Measurements from ENCODE around the gene ANTXRL. TPM values are rescaled to one million over a fixed set of nuclear protein-coding genes. Genes with fewer than 3 reads are reported as not detected.

Gene ANTXRL
- total and polyA plus RNA-seq, 4 donors, result 0.06 TPM; not detected in 3

DNA sequence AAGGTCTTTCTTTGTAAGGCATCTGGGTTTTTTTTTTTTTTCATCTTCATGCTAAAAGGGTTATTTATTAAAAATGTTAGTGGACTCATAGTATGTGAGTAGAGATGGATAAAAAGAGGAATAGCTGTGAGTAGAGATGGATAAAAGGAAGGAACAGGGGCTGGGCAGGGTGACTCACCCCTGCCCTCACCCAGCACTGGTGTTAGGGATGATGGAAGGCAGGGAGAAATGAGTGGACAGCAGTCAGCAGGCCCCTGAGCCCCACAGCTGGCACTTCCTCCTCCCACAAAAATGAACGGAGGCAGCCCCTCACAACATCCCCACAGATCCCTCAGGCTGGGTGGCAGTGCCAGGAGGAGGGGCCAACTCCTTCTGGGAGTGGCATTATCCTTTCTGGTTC is 39.3 kb downstream of the ANTXRL start (continued):
- TF ChIP-seq, protein P1, sequence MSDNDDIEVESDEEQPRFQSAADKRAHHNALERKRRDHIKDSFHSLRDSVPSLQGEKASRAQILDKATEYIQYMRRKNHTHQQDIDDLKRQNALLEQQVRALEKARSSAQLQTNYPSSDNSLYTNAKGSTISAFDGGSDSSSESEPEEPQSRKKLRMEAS (IDR thresholded peaks at IDR 0.05), result no peak
- TF ChIP-seq JUND (IDR thresholded peaks at IDR 0.05), result no peak
- TF ChIP-seq TAF1 (conservative IDR thresholded peaks at IDR 0.05), result no peak

DNA sequence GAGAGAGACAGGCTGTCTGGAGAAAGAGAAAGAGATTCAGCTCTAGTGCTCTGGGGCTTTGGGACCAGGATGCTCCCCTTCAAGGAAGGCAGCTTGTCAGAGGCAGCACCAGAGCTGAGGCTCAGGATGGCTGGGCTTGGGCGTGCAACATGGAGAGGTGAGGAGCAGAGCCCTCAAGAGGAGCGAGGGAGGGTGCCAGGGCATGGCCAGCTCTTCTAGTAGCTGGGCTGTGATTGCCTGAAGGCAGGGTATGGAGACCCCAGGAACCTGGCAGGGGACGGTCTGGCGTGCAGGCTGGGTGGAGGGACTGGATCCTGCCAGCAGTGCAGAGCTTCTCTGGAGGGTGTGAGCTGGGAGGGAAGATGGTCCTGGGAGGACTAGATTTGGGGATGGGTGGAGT is 40.2 kb downstream of the ANTXRL start:
- WGBS, result 93% methylated on average over 4 of the region's 4 CpGs
- Histone ChIP-seq H3K36me3 (ENCODE audit: control insufficient read depth in 4 of 4, insufficient read depth in 3 of 4, low read depth in 1 of 4, low read length in 3 of 4) (no peaks in the 10 kb centered on the region), H3K9ac (ENCODE audit: low read depth in 1 of 2, low read length in 2 of 2) (no peak overlapping the region), H3K27me3 (ENCODE audit: control insufficient read depth in 4 of 4, insufficient read depth in 4 of 4, low read length in 3 of 4) (peaks cover 0 to 3% (median 0%) of the 10 kb centered on the region in 4 donors), H3K4me1 (ENCODE audit: control insufficient read depth in 4 of 4, insufficient read depth in 4 of 4, low read length in 3 of 4) (no peaks in the 10 kb centered on the region), H3K9me3 (ENCODE audit: control insufficient read depth in 4 of 4, low read length in 3 of 4) (no peaks in the 10 kb centered on the region), H3K4me3 (ENCODE audit: low read depth in 1 of 3, low read length in 3 of 3) (no peak overlapping the region), H3K27ac (ENCODE audit: low read depth in 1 of 2, low read length in 2 of 2) (no peak overlapping the region)
- TF ChIP-seq, protein P2, sequence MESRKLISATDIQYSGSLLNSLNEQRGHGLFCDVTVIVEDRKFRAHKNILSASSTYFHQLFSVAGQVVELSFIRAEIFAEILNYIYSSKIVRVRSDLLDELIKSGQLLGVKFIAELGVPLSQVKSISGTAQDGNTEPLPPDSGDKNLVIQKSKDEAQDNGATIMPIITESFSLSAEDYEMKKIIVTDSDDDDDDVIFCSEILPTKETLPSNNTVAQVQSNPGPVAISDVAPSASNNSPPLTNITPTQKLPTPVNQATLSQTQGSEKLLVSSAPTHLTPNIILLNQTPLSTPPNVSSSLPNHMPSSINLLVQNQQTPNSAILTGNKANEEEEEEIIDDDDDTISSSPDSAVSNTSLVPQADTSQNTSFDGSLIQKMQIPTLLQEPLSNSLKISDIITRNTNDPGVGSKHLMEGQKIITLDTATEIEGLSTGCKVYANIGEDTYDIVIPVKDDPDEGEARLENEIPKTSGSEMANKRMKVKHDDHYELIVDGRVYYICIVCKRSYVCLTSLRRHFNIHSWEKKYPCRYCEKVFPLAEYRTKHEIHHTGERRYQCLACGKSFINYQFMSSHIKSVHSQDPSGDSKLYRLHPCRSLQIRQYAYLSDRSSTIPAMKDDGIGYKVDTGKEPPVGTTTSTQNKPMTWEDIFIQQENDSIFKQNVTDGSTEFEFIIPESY (IDR thresholded peaks at IDR 0.05), result no peak
- TF ChIP-seq GABPA (IDR thresholded peaks at IDR 0.05 in 1 of 2, conservative IDR thresholded peaks at IDR 0.05 in 1 of 2), result no peak
- no peak for TF ChIP-seq NR2F2 (IDR thresholded peaks at IDR 0.05)
- TF ChIP-seq YY1 (IDR thresholded peaks at IDR 0.05), result no peak
- no peak for TF ChIP-seq RXRA (IDR thresholded peaks at IDR 0.05)
- no peak for TF ChIP-seq RAD21 (IDR thresholded peaks at IDR 0.05)
- no peak for DNase-seq (ENCODE audit: low spot score)

DNA sequence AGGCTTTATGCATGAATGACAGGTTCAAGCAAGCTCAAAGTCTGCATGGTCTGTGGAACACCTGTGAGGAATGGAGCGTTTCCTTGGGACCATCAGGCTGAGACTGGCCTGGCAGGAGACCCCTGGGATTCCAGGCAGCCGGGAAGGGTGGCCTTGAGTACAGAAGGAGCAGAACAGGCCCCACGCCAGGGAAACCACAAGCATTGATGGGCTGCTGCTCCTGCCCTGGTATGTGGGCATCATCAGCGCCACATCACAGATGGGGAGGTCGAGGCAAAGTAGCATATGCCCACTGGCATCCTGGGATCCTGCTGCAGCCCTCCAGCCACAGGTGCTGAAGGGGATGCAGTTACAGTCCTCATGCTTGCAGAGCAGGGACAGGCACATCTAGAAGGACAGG is 40.9 kb downstream of the ANTXRL start:
- Histone ChIP-seq H3K9me3 (ENCODE audit: control insufficient read depth in 4 of 4, low read length in 3 of 4) (no peaks in the 10 kb centered on the region), H3K4me3 (ENCODE audit: low read depth in 1 of 3, low read length in 3 of 3) (no peak overlapping the region), H3K4me1 (ENCODE audit: control insufficient read depth in 4 of 4, insufficient read depth in 4 of 4, low read length in 3 of 4) (no peaks in the 10 kb centered on the region), H3K9ac (ENCODE audit: low read depth in 1 of 2, low read length in 2 of 2) (no peak overlapping the region), H3K27ac (ENCODE audit: low read depth in 1 of 2, low read length in 2 of 2) (no peak overlapping the region), H3K27me3 (ENCODE audit: control insufficient read depth in 4 of 4, insufficient read depth in 4 of 4, low read length in 3 of 4) (peaks cover 0 to 3% (median 0%) of the 10 kb centered on the region in 4 donors), H3K36me3 (ENCODE audit: control insufficient read depth in 4 of 4, insufficient read depth in 3 of 4, low read depth in 1 of 4, low read length in 3 of 4) (no peaks in the 10 kb centered on the region)
- WGBS, result 85% methylated on average over 5 of the region's 5 CpGs
- TF ChIP-seq FOXA1 (IDR thresholded peaks at IDR 0.05), result no peak
- no peak for DNase-seq (ENCODE audit: low spot score)

DNA sequence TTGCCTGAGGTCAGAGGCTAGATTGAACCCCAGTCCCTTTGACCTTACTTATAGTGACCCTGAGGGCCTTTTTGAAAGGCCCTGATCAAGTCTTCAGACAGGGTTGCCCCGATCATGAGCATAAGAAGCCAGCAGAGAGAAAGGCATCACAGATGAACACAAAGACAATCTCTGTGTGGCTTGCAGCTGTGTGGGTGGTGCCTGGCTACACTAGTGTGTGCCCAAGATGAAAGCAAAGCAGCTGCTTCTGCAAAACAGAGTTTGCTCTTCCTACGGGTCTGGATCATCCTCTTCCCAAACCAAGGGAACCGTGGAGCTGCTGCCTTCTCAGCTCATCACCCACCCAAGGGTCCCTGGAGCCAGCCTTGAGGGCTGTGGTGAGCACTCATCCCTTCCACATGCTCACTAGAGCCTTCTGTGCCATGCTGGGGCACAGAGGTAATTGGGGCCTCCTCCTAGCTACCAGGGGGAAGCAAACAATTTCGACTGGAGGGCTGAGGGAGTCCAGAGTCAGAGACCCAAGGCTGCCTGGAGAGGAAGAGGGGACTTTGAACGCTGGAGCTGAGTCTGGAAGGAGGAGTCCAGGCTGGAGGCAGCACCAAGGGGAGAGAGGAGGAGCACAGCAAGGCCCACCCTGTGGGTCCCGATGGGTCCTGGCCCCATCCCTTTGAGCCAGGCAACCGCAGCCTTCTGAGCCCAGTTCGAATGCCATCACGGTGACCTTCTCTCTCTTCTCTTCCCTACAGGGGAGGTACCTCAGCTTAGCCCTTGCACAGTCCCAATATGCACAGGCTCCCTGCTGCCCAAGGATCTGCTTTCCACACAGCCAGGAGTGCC is 42.3 kb downstream of the ANTXRL start:
- no peaks in the 10 kb centered on the region for H3K36me3 ChIP-seq (ENCODE audit: control insufficient read depth in 4 of 4, insufficient read depth in 3 of 4, low read depth in 1 of 4, low read length in 3 of 4)
- TF ChIP-seq FOXA2 (IDR thresholded peaks at IDR 0.05), result no peak
- H3K27ac ChIP-seq (ENCODE audit: low read depth in 1 of 2, low read length in 2 of 2), result no peak overlapping the region
- H3K9ac ChIP-seq (ENCODE audit: low read depth in 1 of 2, low read length in 2 of 2), result no peak overlapping the region
- H3K9me3 ChIP-seq (ENCODE audit: control insufficient read depth in 4 of 4, low read length in 3 of 4), result no peaks in the 10 kb centered on the region
- DNase-seq (ENCODE audit: low spot score), result no peak
- 73% methylated on average over 9 of the region's 9 CpGs for WGBS
- no peak overlapping the region for H3K4me3 ChIP-seq (ENCODE audit: low read depth in 1 of 3, low read length in 3 of 3)
- H3K27me3 ChIP-seq (ENCODE audit: control insufficient read depth in 4 of 4, insufficient read depth in 4 of 4, low read length in 3 of 4), result peaks cover 0 to 3% (median 0%) of the 10 kb centered on the region in 4 donors
- H3K4me1 ChIP-seq (ENCODE audit: control insufficient read depth in 4 of 4, insufficient read depth in 4 of 4, low read length in 3 of 4), result no peaks in the 10 kb centered on the region
